ENCODE data around the gene USP33. TPM values are rescaled to one million over a fixed set of nuclear protein-coding genes. Genes with fewer than 3 reads are reported as not detected.

Gene USP33
- total RNA-seq, 6 experiments from 2014 or later, result 44.0 to 55.6 (median 50.5) TPM

DNA sequence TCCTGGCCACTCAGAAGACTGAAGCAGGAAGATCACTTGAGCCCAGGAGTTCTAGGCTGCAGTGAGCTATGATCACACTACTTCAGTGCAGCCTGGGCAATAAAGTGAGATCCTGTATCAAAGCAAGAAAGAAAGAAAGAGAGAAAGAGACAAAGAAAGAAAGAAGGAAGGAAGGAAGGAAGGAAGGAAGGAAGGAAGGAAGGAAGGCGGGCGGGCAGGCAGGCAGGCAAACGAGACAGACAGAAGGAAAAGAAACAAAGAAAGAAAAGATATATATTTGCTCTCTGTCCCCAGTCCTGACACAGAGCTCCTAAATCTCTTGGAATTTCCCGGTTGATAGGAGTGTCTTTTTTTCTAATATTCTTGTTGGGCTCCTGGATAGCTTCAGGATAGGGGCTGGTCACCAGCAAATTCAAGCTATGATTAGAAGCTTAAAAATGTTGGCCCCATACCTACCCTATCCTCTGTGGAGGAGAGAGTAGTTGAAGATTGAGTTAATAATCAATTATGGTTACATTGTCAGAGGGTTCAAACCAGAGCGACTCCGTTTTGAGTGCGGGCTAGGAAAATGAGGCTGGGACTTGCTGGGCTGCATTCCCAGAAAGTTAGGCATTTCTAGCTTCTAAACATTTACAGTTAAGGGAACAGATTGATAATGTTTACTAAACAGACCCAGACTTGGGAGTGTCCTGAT lies 16.5 kb upstream of the USP33 start:
- Mint-ChIP-seq H3K4me1 (ENCODE audit: low read depth) (peaks cover 23% of the 10 kb centered on the region), H3K4me3 (no peak overlapping the region), H3K27ac (no peak overlapping the region), H3K27me3 (ENCODE audit: insufficient read depth) (peaks cover 5% of the 10 kb centered on the region), H3K36me3 (ENCODE audit: low read depth) (no peaks in the 10 kb centered on the region), H3K9me3 (no peaks in the 10 kb centered on the region)
- DNase-seq, result no peak
- TF ChIP-seq, protein P1, sequence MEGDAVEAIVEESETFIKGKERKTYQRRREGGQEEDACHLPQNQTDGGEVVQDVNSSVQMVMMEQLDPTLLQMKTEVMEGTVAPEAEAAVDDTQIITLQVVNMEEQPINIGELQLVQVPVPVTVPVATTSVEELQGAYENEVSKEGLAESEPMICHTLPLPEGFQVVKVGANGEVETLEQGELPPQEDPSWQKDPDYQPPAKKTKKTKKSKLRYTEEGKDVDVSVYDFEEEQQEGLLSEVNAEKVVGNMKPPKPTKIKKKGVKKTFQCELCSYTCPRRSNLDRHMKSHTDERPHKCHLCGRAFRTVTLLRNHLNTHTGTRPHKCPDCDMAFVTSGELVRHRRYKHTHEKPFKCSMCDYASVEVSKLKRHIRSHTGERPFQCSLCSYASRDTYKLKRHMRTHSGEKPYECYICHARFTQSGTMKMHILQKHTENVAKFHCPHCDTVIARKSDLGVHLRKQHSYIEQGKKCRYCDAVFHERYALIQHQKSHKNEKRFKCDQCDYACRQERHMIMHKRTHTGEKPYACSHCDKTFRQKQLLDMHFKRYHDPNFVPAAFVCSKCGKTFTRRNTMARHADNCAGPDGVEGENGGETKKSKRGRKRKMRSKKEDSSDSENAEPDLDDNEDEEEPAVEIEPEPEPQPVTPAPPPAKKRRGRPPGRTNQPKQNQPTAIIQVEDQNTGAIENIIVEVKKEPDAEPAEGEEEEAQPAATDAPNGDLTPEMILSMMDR (IDR thresholded peaks at IDR 0.05), result no peak

DNA sequence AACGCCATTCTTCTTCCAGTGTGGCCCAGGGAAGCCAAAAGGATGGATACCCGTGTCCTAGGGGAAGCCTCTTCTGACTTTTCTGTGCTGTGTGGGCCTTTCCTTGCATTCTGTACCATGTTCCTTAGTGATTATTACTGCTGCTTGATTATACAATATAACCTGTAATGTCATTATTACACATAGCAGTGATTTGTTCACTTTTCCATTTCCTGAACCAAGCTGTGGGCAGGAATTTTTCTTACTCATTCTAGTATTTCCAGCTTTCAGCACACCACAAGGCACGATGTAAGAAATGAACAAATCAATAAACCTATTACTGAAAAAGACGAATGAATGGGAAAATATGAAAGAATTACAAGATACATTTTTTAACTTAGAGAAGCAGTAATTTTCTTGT lies 8.4 kb upstream of the USP33 start:
- Mint-ChIP-seq H3K4me1 (ENCODE audit: low read depth) (no peaks in the 10 kb centered on the region; the same call in 1 of the 2 replicates), H3K4me3 (no peak overlapping the region), H3K36me3 (ENCODE audit: low read depth) (no peaks in the 10 kb centered on the region), H3K9me3 (no peaks in the 10 kb centered on the region), H3K27ac (no peak overlapping the region), H3K27me3 (ENCODE audit: insufficient read depth) (peaks cover 2% of the 10 kb centered on the region; the same call in 1 of the 2 replicates)
- no peak for DNase-seq
- TF ChIP-seq, protein P1 (IDR thresholded peaks at IDR 0.05), result no peak

DNA sequence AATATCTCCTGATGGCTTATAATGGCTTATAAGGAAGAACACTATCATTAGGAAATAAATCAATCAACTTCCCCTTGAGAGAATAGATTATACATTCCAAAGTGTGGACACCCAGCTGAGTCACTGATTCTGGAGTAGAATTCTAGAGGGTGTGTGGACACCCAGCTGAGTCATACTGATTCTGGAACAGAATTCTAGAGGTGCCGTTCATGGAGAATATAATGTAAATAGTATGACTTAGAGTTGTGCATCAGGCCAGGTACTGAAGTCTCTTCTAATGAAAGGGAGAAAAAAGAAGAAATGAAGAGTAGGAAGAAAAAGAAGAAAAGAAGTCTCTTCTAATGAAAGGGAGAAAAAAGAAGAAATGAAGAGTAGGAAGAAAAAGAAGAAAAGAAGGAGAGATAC lies 2.4 kb upstream of the USP33 start:
- DNase-seq, result peak; percentile 78
- Mint-ChIP-seq H3K36me3 (ENCODE audit: low read depth) (peaks cover 8% of the 10 kb centered on the region; the same call in 1 of the 2 replicates), H3K27ac (peak overlapping the region; percentile 38), H3K9me3 (no peaks in the 10 kb centered on the region), H3K4me3 (no peak overlapping the region), H3K4me1 (ENCODE audit: low read depth) (peaks cover 23% of the 10 kb centered on the region), H3K27me3 (ENCODE audit: insufficient read depth) (peaks cover 4% of the 10 kb centered on the region; the same call in 1 of the 2 replicates)
- TF ChIP-seq, protein P1 (IDR thresholded peaks at IDR 0.05), result no peak

DNA sequence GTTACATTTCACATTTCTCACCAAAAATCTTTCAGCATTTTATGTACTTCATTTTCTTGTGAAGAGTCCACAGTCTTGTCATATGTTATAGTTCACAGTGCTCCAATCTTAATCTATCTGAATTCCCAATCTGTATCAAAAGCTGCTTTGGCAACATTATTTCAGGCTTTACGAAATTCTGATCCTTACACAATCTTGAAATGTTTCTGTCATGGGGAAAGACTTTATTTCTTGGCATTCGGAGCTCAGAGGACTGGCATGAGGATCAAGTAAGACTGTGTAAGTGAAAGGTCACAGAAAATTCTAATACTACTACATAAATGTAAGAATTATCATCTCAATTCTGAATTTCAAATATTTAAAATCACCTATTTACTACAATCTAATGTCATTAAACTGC lies 2.0 kb downstream of the USP33 start:
- Mint-ChIP-seq H3K4me1 (ENCODE audit: low read depth) (peaks cover 42% of the 10 kb centered on the region), H3K9me3 (no peaks in the 10 kb centered on the region), H3K27ac (peak overlapping the region; percentile 89), H3K27me3 (ENCODE audit: insufficient read depth) (peaks cover 2% of the 10 kb centered on the region; the same call in 1 of the 2 replicates), H3K36me3 (ENCODE audit: low read depth) (peaks cover 8% of the 10 kb centered on the region), H3K4me3 (peak overlapping the region; percentile 99)
- TF ChIP-seq, protein P1 (IDR thresholded peaks at IDR 0.05), result no peak
- peak; percentile 27 for DNase-seq

- no peaks in the 10 kb centered on the region for H3K9me3 Mint-ChIP-seq
- TF ChIP-seq, protein P1 (IDR thresholded peaks at IDR 0.05), result no peak
- H3K4me1 Mint-ChIP-seq (ENCODE audit: low read depth), result peaks cover 37% of the 10 kb centered on the region
- H3K4me3 Mint-ChIP-seq, result peak overlapping the region; percentile 99
- peak overlapping the region; percentile 89 for H3K27ac Mint-ChIP-seq
- DNase-seq, result no peak
- H3K27me3 Mint-ChIP-seq (ENCODE audit: insufficient read depth), result peaks cover 1% of the 10 kb centered on the region; the same call in 1 of the 2 replicates
- peaks cover 8% of the 10 kb centered on the region for H3K36me3 Mint-ChIP-seq (ENCODE audit: low read depth)
Measured at GRCh38 chr1:77757066-77757584, 2.5 kb downstream of the USP33 start.

Data from HFFc6 (cell line).